GM21786 (cell line): ENCODE data around the gene MED13L.
"Not testable (repeated sequence)": the region's sequence is repeated elsewhere in the genome, so short reads cannot be mapped to it uniquely, and the experiment has no call there.

Source experiments
- ATAC-seq: cut with Tn5 transposase; IDR thresholded peaks from one replicate; pipeline ENCODE4 v1.9.1; 2021; ENCODE audit not compliant: unreplicated experiment

The MED13L gene

DNA sequence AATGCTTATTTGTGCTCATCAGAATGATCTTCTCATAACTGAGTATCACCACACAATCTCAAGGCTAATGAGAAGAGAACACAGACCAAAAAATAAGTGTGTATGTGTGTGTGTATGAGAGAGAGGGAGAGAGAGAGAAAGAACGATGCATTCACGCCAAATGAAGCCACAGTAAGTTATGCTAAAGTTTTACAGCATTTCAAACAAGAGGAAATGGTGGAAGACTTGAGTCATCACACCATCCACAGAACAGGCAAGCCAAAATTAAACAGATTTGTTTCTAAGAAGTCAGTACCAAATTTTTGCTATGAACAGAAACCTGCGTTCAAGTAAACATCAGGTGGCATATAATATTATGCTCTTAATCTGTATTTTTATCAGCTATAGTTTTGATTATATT, 141.2 kb downstream of the MED13L start:
- ATAC-seq = no peak

DNA sequence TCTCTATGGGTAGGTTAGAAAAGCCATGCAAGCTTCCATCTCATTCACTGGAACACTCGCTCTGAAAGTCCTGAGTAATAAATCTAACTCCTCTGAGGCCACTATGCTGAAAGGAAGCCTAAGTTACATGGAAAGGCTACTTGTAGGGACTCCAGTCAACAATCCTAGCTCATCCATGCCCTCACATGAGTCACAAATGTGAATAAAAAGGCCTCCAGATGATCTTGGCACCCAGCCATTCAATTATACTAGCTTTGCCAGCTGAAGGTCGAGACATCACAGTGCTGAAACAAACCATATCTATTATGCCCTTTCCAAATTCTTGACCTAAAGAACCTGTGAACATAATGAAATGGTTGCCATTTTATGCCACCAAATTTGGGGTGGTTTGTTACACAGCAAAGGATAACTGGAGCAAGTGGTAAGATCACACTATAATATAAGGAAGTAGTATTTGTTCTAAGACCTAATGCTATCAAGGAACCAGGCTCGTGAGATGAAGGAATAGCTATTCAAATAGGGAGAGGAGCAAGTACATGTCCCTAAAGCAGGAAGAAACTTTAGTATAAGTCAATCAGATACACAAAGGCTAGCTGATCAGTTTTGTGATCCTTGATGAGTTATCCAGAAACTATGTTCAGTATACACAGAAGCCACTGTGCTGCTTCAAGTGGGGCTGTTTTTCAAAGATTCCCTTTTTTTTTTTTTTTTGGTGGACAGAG, 142.1 kb downstream of the MED13L start:
- ATAC-seq = no peak

GRCh38 chr12:116133636-116134214, 143.8 kb downstream of the MED13L start:
- ATAC-seq = no peak

DNA sequence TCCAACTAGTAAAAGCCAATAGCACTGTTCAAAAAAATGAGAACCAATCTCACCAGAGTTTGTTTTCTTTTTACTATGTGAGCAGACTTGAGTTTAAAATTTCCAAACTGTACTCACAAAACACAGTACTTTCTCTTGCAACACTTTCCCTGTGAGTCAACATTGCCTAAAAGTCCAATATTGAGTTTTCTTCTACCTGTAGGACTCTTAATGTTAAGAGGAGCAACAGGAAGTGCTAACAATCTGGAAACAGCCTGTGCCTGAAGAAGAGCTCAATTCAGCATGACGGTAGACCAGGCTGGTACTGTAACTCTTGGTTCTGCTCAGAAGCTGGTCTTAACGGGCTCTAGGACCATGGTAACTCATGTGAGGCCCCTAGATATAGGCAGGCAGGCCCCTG, 144.3 kb downstream of the MED13L start:
- no peak for ATAC-seq

DNA sequence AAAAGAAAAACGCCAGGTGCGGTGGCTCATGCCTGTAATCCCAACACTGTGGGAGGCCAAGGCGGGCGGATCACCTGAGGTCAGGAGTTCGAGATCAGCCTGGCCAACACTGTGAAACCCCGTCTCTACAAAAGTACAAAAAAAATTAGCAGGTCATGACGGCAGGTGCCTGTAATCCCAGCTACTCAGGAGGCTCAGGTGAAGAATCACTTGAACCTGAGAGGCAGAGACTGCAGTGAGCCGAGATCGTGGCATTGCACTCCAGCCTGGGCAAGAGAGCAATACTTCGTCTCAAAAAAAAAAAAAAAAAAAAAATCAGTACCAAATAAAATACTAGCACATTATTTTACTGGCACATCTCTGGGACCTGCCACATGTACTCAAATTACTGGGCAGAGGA, 145.5 kb downstream of the MED13L start:
- ATAC-seq = not testable (repeated sequence)

- ATAC-seq = no peak
These were observed 146.3 kb downstream of the MED13L start for GRCh38 chr12:116131176-116131575.

DNA sequence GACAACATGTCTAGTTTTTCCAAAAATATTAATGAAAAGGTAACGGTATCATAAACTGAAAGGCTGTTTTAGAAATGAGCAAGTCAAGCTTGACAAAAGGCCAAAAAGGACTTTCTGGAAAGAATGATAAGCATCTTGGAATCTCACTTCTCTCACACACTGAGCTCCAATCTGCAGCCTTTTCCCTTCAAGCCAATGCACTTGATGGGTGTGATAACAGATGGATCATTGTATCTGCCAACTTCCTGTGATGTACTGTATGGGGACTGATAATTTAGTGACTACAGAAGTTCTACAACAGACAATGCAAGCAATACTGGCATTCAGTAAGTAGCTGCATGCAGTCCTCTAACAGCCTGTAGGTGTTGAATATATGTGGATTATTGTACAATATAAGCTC, 147.1 kb downstream of the MED13L start:
- ATAC-seq = no peak

- ATAC-seq = no peak
These were observed 148.7 kb downstream of the MED13L start for GRCh38 chr12:116128779-116129178.

GRCh38 chr12:116127859-116128258, 149.6 kb downstream of the MED13L start:
- ATAC-seq = no peak

DNA sequence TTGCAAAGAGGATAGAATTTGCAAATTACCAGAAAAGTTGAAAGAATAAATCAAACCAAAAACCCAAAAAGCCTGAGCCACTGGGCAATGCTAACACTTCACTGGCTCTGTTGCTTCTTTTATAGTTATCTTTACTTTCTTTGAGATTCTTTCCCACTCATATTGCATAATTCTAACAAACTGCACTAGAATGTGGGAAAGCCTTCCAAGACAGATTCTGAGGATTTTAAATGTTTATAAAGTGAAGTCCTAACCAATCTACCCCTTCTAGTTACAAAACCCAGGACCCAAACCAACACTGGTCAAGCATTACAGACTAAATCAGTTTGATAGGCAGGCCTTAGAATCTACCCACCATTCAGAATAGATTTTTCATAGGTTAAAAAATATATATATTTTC, 150.9 kb downstream of the MED13L start:
- ATAC-seq = no peak

DNA sequence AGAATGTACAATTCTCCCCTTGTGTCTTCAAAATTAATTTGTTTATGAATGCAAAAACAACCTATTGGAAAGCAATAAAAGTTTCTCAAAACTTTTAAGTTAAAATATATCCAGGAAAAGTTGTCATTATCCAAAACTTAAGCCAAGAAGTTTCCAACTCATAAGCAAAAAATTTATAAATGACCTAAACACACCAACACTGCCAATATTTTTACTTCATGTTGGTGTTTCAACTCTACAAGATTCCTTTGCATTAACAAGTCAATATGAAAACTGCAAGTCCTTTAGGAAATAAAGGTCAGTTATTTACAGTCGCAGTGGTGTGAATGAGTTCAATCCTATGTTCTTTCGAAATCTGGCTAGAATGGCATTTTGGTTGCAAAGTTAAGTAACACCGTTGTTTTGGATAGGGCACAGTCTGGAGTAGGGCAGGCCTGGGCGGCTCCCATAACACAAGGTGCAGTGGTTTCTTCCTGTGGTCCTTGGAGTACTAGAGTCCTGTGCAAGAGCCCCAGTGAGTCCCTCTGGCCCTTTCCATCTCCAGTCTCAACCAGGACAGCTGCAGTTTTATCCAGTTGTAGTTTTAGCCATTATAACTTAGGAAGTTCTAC, 151.4 kb downstream of the MED13L start:
- ATAC-seq = no peak

DNA sequence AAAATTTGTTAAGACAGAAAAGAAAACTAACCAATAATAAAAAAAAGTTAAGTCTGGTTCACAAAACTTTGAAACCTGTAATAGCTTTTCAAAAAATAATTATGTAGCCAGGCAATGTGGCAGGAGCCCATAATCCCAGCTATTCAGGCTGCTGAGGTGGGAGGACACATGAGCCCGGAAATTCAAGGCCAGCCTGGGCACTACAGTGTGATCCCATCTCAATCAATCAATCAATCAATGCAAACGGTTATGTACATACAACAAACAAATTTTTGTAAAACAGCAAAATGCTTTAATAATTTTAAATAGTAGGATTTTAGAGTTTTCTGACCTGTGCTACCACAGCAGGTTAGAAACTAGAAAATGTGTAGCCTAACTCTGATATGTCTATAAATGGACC, 152.4 kb downstream of the MED13L start:
- no peak for ATAC-seq

DNA sequence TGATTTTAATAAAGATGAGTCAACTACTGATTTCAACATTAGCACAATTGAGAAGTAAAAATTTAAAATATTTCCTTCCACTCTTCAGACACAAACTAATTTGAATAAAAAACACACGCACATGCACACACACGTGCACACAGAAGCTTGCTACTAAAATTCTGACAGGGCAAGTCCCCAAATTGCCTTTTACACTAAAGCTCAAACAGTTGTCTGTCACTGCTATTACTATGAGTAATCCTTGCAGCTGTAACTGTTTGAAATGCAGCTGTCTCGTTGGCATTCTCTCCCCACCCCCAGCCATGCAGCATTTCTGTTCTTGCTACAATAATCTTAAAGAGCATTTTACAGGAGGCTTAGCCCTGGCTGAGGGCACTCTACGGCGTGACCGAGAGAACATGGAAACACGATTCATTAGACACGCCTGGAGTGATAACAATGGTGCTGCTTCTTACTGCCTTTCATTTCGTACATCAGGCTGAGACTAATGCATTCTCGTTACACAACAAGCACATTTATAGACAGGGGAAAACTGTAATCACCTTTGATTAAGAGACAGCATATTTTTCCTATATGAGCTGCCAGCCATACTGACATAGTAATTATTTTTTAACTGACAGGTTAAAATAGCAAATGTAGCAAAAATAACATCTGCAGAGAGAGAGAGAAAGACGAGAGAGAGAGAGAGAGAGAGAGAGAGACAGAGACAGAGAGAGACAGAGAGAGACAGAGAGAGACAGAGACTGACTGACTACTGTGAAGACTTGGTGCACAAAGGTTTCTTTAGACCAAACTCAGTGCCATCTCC, 153.8 kb downstream of the MED13L start:
- ATAC-seq = no peak

DNA sequence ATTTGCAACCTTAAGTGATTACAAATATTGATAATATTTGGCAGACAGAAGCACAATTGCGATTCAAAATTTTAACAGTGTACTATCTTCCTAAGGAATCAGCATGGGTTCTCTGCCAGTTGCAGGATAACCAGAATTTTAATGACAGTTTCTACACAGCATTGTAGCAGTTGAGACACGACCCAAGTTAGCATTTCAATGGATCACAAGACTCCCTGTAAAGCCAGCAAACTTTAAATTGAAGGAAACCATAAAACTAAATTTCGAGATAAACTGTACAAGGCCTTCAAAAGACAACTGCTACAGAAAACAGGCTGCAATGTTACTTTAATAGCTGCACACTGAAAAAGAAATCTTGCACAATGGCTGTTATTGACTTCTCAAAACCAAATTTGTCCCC, 154.9 kb downstream of the MED13L start:
- no peak for ATAC-seq

DNA sequence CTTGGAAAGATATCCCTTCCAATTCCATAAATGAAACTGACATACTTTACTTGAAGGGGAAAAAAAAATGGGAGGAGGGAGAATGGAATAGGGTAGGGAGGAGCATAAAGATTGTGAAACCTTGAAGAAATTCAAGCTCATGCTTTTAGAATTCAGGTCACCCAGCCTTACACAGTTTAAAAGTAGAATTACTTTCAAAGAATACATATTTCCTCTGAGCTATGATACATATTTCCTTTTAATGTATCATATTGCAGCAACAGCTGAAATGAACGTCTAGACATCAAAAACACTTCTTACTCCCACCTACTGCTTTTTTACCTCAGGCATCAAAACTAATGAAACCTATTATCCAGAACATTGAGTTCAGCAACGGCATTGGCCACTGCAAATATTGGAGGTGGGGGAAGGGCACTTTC, 156.0 kb downstream of the MED13L start:
- no peak for ATAC-seq

GRCh38 chr12:116116650-116117424, 160.7 kb downstream of the MED13L start:
- ATAC-seq = no peak

DNA sequence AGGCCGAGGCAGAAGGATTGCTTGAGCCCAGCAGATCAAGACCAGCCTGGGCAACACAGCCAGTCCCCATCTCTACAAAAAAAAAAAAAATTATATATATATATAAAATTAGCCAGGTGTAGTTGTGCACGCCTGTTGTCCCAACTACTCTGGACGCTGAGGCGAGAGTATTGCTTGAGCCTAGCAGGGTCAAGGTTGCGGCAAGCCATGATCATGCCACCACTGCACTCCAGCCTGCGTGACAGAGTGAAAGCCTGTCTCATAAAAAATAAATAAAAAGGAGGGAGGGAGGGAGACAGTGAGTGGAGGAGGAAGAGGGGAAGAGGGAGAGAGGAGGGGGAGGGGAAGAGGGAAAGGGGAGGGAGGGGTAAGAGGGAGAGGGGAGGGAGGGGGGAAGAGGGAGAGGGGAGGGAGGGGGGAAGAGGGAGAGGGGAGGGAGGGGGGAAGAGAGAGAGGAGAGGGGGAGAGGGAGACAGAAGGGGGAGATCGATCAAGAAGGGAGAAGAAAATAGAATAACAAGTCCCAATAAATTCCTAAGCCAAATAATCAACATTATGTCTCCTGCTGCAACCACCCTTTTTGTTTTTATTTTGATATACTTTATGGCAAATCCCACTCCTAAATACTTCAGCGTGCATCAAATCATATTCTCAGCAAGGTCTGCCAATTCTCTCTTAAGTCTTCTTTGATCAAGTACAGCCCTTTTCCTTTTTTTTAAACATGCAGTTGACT, 163.9 kb downstream of the MED13L start:
- ATAC-seq = no peak

DNA sequence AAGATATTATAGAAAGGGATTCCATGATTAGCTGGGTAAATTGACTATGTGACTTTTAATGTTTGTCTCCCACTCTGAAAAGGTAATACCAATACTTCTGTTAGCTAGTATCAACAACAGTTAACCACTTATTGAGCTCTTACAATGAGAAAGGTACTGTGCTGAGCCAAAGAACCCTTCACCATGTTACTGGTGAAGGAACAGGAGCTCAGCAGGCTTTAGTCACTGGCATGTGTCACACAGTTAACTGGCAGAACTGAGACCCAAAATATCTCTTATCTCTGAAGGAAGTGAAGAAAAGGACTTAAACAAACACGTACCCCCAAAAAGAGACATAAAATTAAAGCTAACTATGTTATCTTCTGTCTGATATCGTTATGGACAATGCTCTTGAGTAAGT, 170.6 kb downstream of the MED13L start:
- no peak for ATAC-seq

GRCh38 chr12:116104167-116104767, 173.2 kb downstream of the MED13L start:
- ATAC-seq = no peak

DNA sequence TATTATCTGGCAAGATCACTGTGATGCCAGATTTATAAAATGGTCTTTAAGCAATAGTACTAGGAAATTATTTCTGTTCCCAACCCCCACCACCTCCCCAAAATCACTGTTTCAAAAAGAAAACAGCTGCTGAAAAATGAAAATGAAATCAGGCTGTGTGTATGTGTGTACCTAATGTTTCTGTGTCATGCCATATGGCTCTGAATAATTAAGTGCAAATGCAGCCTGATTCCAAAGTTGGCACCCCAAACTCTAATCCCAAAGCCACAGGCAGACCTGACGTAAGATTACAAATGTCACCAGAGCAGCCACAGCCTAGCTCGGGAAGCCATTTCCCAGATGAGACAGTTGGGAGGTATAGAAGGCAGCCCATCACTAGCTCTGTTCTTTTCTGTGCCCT, 175.5 kb downstream of the MED13L start:
- ATAC-seq = no peak
